Activated naive CD8-positive, alpha-beta T cell treated with anti-CD3 and anti-CD28 coated beads, Interleukin-2, amount 10 ng/mL, durations not matched to agents 7 days and 5 days (primary cell): Measurements from ENCODE around the gene IGFALS. TPM values are rescaled to one million over a fixed set of nuclear protein-coding genes. Genes with fewer than 3 reads are reported as not detected.

Experiments
- ATAC-seq: fragments of 150-1000 bp; cut with Tn5 transposase; one replicate; pipeline ENCODE4 v1.10.0; 2021; ENCODE audit warnings: low read depth, moderate library complexity
- POLR2A ChIA-PET: fragments of 350-600 bp; sonication (Branson Sonifier 250); formaldehyde crosslinking; loops from one replicate; lab custom pipeline; 2021; ENCODE audit warnings: antibody characterized with exemption; lab: Charles Lee
- DNase-seq: peaks from one replicate; pipeline ENCODE4 v3.0.0; 2021
- H3K27ac Mint-ChIP-seq: one replicate; pipeline ENCODE4 v1.8.0; 2022; ENCODE audit warnings: mild to moderate bottlenecking, mixed read lengths
- H3K27me3 Mint-ChIP-seq: one replicate; pipeline ENCODE4 v1.8.0; 2022; ENCODE audit warnings: mild to moderate bottlenecking, moderate library complexity, mixed read lengths
- H3K36me3 Mint-ChIP-seq: one replicate; pipeline ENCODE4 v1.8.0; 2021; ENCODE audit warnings: mild to moderate bottlenecking, mixed read lengths
- H3K4me1 Mint-ChIP-seq: one replicate; pipeline ENCODE4 v1.8.0; 2021; ENCODE audit warnings: mixed read lengths
- H3K4me3 Mint-ChIP-seq: one replicate; pipeline ENCODE4 v1.8.0; 2022; ENCODE audit warnings: mild to moderate bottlenecking, moderate library complexity, mixed read lengths
- H3K9me3 Mint-ChIP-seq: one replicate; pipeline ENCODE4 v1.8.0; 2021; ENCODE audit warnings: mixed read lengths
- total RNA-seq, 2 experiments: library from RNA; stranded (reverse); gene quantifications; one replicate each; pipeline ENCODE4 v1.2.3, GENCODE V29; 2021

The IGFALS gene
- total RNA-seq, 2 experiments from 2014 or later = 0.23 to 0.55 TPM

GRCh38 chr16:1781758-1782407 is 11.6 kb downstream of the IGFALS start:
- Mint-ChIP-seq H3K27me3 (no peaks in the 10 kb centered on the region), H3K9me3 (no peaks in the 10 kb centered on the region), H3K27ac (peak overlapping the region; percentile 70), H3K36me3 (peaks cover 3% of the 10 kb centered on the region), H3K4me1 (peaks cover 17% of the 10 kb centered on the region), H3K4me3 (peak overlapping the region; percentile 89)
- POLR2A ChIA-PET = interaction anchor here (0.9 to 3.7 kb wide), 14 partner anchors 9 to 373 kb away, joined by 3 to 88 read pairs (median 7); partner anchors contain the start of genes EME2, FAHD1, HAGH and IFT140
- no peak for ATAC-seq
- no peak for DNase-seq

GRCh38 chr16:1781254-1781653 is 12.3 kb downstream of the IGFALS start:
- ATAC-seq = no peak
- Mint-ChIP-seq H3K27ac (peak overlapping the region; percentile 70), H3K27me3 (no peaks in the 10 kb centered on the region), H3K36me3 (peaks cover 3% of the 10 kb centered on the region), H3K4me3 (peak overlapping the region; percentile 89), H3K9me3 (no peaks in the 10 kb centered on the region), H3K4me1 (peaks cover 17% of the 10 kb centered on the region)
- peak; percentile 30 for DNase-seq
- POLR2A ChIA-PET = interaction anchor here (1.1 to 3.7 kb wide), 5 partner anchors 9 to 103 kb away, joined by 3 to 88 read pairs (median 9); partner anchors contain the start of genes EME2, FAHD1, HAGH and JPT2

GRCh38 chr16:1780677-1781072 is 12.8 kb downstream of the IGFALS start:
- POLR2A ChIA-PET = interaction anchor here (0.8 to 1.1 kb wide), 2 partner anchors 10 to 18 kb away, joined by 3 read pairs; partner anchors contain the start of gene NME3
- DNase-seq = no peak
- H3K4me1 Mint-ChIP-seq = peaks cover 17% of the 10 kb centered on the region
- peak overlapping the region; percentile 89 for H3K4me3 Mint-ChIP-seq
- ATAC-seq = no peak
- H3K36me3 Mint-ChIP-seq = peaks cover 3% of the 10 kb centered on the region
- H3K27me3 Mint-ChIP-seq = no peaks in the 10 kb centered on the region
- no peaks in the 10 kb centered on the region for H3K9me3 Mint-ChIP-seq
- no peak overlapping the region for H3K27ac Mint-ChIP-seq

GRCh38 chr16:1779741-1780676 is 13.5 kb downstream of the IGFALS start:
- H3K4me3 Mint-ChIP-seq = no peak overlapping the region
- H3K4me1 Mint-ChIP-seq = peaks cover 16% of the 10 kb centered on the region
- POLR2A ChIA-PET = interaction anchor here (0.8 to 1.5 kb wide), 2 partner anchors 9 to 10 kb away, joined by 3 to 4 read pairs; partner anchors contain the start of gene NME3
- peaks cover 3% of the 10 kb centered on the region for H3K36me3 Mint-ChIP-seq
- H3K27ac Mint-ChIP-seq = no peak overlapping the region
- H3K27me3 Mint-ChIP-seq = no peaks in the 10 kb centered on the region
- ATAC-seq (no peak), DNase-seq (no peak)
- no peaks in the 10 kb centered on the region for H3K9me3 Mint-ChIP-seq

GRCh38 chr16:1779234-1779701 is 14.2 kb downstream of the IGFALS start:
- no peak for DNase-seq
- Mint-ChIP-seq H3K4me3 (no peak overlapping the region), H3K4me1 (peaks cover 16% of the 10 kb centered on the region), H3K27ac (peak overlapping the region; percentile 20), H3K9me3 (no peaks in the 10 kb centered on the region), H3K36me3 (peaks cover 3% of the 10 kb centered on the region), H3K27me3 (no peaks in the 10 kb centered on the region)
- ATAC-seq = no peak
- POLR2A ChIA-PET = interaction anchor here (1.5 kb wide), 1 partner anchor 9 kb away, joined by 4 read pairs; no protein-coding TSS in a partner anchor

GRCh38 chr16:1778200-1779179 is 15.0 kb downstream of the IGFALS start:
- peaks cover 14% of the 10 kb centered on the region for H3K4me1 Mint-ChIP-seq
- peak overlapping the region; percentile 20 for H3K27ac Mint-ChIP-seq
- ATAC-seq = no peak
- POLR2A ChIA-PET = interaction anchor here (1.5 kb wide), 1 partner anchor 9 kb away, joined by 4 read pairs; no protein-coding TSS in a partner anchor
- no peaks in the 10 kb centered on the region for H3K9me3 Mint-ChIP-seq
- no peak for DNase-seq
- no peak overlapping the region for H3K4me3 Mint-ChIP-seq
- H3K36me3 Mint-ChIP-seq = peaks cover 3% of the 10 kb centered on the region
- no peaks in the 10 kb centered on the region for H3K27me3 Mint-ChIP-seq

GRCh38 chr16:1777375-1778199 is 15.9 kb downstream of the IGFALS start:
- no peak for ATAC-seq
- H3K4me1 Mint-ChIP-seq = peaks cover 12% of the 10 kb centered on the region
- POLR2A ChIA-PET = no interaction called here
- H3K27ac Mint-ChIP-seq = no peak overlapping the region
- H3K9me3 Mint-ChIP-seq = no peaks in the 10 kb centered on the region
- no peaks in the 10 kb centered on the region for H3K27me3 Mint-ChIP-seq
- no peak overlapping the region for H3K4me3 Mint-ChIP-seq
- DNase-seq = no peak
- H3K36me3 Mint-ChIP-seq = peaks cover 3% of the 10 kb centered on the region

GRCh38 chr16:1776991-1777374 is 16.5 kb downstream of the IGFALS start:
- Mint-ChIP-seq H3K9me3 (no peaks in the 10 kb centered on the region), H3K27me3 (no peaks in the 10 kb centered on the region), H3K4me3 (no peak overlapping the region), H3K4me1 (peaks cover 15% of the 10 kb centered on the region), H3K27ac (no peak overlapping the region), H3K36me3 (peaks cover 5% of the 10 kb centered on the region)
- DNase-seq = no peak
- no peak for ATAC-seq
- POLR2A ChIA-PET = no interaction called here

- Mint-ChIP-seq H3K4me1 (peaks cover 13% of the 10 kb centered on the region), H3K36me3 (peaks cover 2% of the 10 kb centered on the region), H3K27me3 (no peaks in the 10 kb centered on the region), H3K9me3 (no peaks in the 10 kb centered on the region), H3K4me3 (no peak overlapping the region), H3K27ac (no peak overlapping the region)
- ATAC-seq = no peak
- no peak for DNase-seq
- POLR2A ChIA-PET = no interaction called here
These were observed 16.9 kb downstream of the IGFALS start for GRCh38 chr16:1776672-1776955.

GRCh38 chr16:1775846-1776671 is 17.4 kb downstream of the IGFALS start:
- Mint-ChIP-seq H3K4me1 (peaks cover 8% of the 10 kb centered on the region), H3K9me3 (no peaks in the 10 kb centered on the region), H3K4me3 (no peak overlapping the region), H3K36me3 (peaks cover 2% of the 10 kb centered on the region), H3K27me3 (no peaks in the 10 kb centered on the region), H3K27ac (no peak overlapping the region)
- POLR2A ChIA-PET = no interaction called here
- DNase-seq (no peak), ATAC-seq (no peak)
